HG03342 (cell line): ENCODE data around the gene INPP5D.
A peak's percentile ranks its signal among the peaks of the same experiment; 100 is the strongest.
"Not testable (repeated sequence)": the region's sequence is repeated elsewhere in the genome, so short reads cannot be mapped to it uniquely, and the experiment has no call there.

Experiments
- ATAC-seq: cut with Tn5 transposase; IDR thresholded peaks from one replicate; pipeline ENCODE4 v1.9.1; 2021; ENCODE audit warnings: mild to moderate bottlenecking, moderate library complexity; ENCODE audit not compliant: unreplicated experiment

The INPP5D gene

DNA sequence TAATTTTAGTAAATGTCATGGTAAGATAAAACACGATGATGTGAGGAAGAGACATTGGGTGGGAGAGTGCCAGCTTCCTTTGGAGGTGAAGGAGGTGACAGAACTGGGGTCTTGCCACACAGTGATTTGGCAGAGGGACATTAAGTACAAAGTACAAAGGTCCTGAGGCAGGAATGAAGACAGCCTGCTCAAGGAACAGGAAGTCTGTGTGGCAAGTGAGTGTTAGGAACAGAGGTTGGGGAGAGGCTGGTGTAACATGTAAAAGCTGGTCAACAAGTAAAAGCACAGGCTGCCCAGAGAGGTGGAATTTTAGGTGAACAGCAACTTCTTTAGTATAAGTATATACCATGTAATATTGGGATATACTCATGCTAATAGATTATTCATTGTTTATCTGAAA is 73.1 kb downstream of the INPP5D start:
- ATAC-seq = no peak

DNA sequence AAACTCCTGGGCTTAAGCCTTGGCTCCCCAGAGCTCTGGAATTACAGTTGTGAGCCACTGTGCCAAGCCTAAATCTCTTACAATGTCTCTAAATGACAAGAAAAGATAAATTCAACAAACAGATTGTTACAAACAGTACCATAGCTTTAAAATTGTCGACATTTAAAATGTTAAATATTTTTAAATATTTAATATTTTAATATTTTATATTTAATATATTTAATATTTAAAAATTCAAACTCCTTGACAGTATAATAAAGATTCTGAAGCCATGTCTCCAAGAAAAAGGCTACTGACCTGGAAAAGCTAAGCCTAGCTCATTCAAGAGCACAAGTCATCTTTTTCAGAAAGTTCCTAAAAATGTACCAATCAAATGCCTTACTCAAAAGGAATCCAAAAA is 75.3 kb downstream of the INPP5D start:
- ATAC-seq = no peak

DNA sequence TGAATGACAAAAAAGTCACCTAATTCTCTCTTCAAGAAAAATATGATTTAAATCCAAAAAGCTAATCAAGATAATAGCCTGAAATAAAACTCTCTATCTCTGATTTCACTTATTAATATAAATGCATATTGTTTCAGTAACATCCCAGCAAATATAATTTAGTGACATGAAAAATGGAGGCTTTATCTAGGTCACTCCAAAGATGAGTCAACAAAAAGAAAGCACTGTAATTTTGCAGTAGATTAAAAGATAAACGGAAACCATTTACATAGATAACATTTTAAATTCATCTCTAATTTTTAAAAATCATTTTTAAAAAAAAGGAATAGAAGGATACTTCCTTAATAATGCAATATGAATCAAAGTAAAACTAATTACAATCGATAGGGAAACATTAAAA is 76.9 kb downstream of the INPP5D start:
- no peak for ATAC-seq

DNA sequence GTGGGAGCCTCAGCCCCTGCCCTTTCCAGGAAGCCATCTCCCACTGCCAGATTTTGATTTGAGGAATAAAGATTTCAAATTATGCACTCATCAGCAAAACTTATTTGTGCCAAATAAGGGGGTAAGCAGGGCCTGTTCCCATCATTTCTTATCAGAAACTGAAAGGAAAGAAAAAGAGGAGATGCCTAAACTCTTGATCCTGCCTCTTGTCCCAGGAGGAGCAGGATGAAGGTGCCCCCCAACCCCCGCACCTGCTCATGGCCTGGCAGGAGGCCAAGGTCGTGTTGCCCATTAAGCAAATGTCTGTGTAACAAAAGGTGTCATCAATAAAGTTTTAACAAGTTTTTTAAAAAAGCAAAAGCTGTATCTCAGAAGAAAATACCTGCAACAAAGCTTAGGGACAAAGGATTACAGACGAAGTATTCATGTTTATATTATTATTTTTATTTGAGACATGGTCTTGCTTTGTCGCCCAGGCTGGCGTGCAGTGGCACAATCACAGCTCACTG is 80.0 kb downstream of the INPP5D start:
- ATAC-seq = no peak

- ATAC-seq = no peak
Observed at GRCh38 chr2:233140978-233141377, 80.8 kb downstream of the INPP5D start.

DNA sequence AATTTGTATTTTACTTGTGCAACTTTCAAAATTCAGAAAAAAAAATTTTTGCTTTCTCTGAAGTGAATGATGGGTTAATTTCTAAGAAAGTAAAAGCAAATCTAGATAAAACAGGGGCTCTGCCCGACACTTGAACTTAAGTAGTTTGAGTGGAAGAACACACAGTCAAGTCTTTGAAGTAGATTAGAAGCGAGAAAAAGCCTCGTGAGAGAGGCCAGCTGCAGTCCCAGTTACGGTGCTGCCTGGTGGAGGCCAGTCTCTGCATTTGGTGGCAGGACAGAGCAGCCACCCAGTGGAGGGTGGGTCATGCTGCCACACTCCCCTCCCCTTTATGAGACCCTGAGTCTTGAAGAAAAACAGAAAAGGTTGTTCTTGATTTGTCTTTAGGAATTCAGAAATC is 81.8 kb downstream of the INPP5D start:
- ATAC-seq = no peak

GRCh38 chr2:233142355-233142897 is 82.3 kb downstream of the INPP5D start:
- ATAC-seq = peak; percentile 78

DNA sequence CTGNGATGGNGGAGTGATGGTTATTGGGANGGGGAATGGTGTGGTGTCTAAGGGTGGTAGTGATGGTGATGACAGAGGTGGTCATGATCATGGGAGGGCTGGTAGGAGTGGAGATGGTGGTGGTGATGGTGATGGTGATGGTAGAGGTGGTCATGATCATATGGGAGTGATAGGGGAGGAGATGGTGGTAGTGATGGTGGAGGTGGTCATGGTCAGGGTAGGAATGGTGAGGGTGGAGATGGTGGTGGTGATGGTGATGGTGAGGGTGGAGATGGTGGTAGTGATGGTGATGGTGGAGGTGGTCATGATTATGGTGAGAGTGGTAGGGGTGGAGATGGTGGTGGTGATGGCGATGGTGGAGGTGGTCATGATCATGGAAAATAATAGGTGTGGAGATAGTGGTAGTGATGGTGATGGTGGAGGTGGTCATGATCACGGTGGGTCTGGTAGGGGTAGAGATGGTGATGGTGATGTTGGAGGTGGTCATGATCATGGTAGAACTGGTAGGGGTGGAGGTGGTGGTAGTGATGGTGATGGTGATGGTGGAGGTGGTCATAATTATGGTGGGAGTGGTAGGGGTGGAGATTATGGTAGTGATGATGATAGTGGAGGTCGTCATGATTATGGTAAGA is 83.7 kb downstream of the INPP5D start:
- ATAC-seq = no peak

- ATAC-seq = no peak
Observed at GRCh38 chr2:233145726-233146125, 85.6 kb downstream of the INPP5D start.

DNA sequence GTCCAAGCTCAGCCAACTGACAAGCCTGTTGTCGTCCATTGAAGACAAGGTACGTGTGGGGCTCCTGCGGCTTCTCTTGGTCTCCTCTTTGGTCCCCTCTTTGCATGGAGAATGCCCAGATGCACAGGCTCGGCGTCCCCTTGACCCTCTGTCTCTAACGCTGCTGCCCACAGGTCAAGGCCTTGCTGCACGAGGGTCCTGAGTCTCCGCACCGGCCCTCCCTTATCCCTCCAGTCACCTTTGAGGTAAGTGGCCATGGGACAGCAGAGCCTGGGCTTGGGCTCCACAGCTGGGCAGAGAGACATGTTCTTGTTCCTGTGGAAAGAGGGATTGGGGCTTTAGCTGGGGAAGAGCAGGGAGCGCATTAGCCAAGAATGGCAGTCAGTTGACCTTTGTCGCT is 86.1 kb downstream of the INPP5D start:
- no peak for ATAC-seq

GRCh38 chr2:233147136-233147828 is 87.1 kb downstream of the INPP5D start:
- no peak for ATAC-seq

DNA sequence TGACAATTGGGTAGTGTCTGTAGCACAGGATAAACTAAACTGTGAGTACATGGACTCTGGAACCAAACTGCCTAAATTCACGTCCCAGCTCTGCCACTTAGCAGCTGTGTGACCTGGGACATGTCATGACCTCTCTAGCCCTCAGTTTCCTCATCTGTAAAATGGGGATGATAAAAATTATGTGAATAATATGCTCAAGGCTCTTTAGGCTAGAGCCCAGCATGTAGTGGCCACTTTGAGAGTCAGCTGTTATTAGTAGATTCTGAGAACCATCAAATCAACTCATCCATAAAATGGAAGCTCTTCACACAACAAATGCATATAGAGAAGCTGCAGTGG is 87.7 kb downstream of the INPP5D start:
- no peak for ATAC-seq

- ATAC-seq = no peak
Observed at GRCh38 chr2:233148354-233148753, 88.2 kb downstream of the INPP5D start.

DNA sequence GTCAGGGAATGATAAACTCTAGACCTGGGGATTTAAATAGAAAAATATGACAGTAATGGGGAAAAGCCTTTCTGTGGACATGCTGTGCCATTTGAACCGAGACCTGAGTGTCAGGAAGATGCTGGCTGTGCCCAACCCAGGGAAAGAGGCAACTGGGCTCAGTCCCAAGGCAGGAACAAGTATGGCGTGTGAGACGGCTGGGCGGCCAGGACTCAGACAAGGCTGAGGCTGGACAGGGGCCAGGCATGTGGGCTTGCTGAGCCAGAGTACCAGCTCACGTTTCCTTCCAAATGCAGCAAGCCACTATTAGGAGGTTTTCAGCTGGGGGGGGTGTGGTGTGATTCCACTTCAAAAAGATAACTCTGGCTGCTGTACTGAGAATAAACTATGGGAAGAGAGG is 92.4 kb downstream of the INPP5D start:
- no peak for ATAC-seq

- ATAC-seq = no peak
Observed at GRCh38 chr2:233153146-233153798, 93.1 kb downstream of the INPP5D start.

GRCh38 chr2:233156001-233156400 is 95.9 kb downstream of the INPP5D start:
- no peak for ATAC-seq

DNA sequence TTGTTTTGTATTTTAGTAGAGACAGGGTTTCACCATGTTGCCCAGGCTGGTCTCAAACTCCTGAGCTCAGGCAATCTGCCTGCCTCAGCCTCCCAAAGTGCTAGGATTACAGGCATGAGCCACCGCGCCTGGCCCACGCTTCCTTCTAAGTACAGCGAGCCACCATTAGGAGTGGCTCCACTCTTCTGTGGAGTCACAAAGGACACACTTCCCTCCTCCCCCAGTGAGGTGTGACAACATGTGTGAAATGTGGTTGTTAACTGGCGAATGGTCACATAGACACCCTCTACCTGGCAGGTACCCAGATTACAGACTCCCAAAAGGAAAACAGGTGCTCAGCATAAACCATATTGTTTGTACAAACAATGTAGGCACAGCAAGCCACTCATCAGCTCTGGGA is 96.3 kb downstream of the INPP5D start:
- not testable (repeated sequence) for ATAC-seq

GRCh38 chr2:233161730-233162129 is 101.6 kb downstream of the INPP5D start:
- ATAC-seq = no peak

GRCh38 chr2:233162770-233163169 is 102.6 kb downstream of the INPP5D start:
- ATAC-seq = no peak

- no peak for ATAC-seq
Observed at GRCh38 chr2:233163486-233164103, 103.5 kb downstream of the INPP5D start.

GRCh38 chr2:233164128-233164635 is 104.0 kb downstream of the INPP5D start:
- ATAC-seq = no peak
